PFSK-1 (cell line): ENCODE results near the gene NPEPPS.
A peak's percentile ranks its signal among the peaks of the same experiment; 100 is the strongest.

Experiments used
- FOXP2 ChIP-seq: optimal IDR thresholded peaks from 2 replicates; pipeline ENCODE3; 2011; ENCODE audit warnings: borderline replicate concordance, control low read depth, inconsistent platforms; ENCODE audit not compliant: insufficient read depth; ENCODE audit errors: extremely low read length, extremely low read depth
- POLR2AphosphoS5 ChIP-seq: IDR thresholded peaks from 2 replicates; pipeline ENCODE4 v1.6.1; 2012; ENCODE audit warnings: low read depth, mild to moderate bottlenecking, control low read depth, low read length, moderate library complexity
- REST ChIP-seq, 2 experiments: IDR thresholded peaks; 2 replicates each; pipeline versions ENCODE4 v1.6.1 to v1.8.0; 2011 to 2012; ENCODE audit warnings: low read depth in 2 of 2, low read length in 2 of 2, control low read depth in 1 of 2, inconsistent platforms in 1 of 2, mild to moderate bottlenecking in 1 of 2, moderate library complexity in 1 of 2; ENCODE audit not compliant: insufficient read depth in 1 of 2
- SIN3A ChIP-seq: IDR thresholded peaks from 2 replicates; pipeline ENCODE4 v1.6.1; 2012; ENCODE audit warnings: mild to moderate bottlenecking, low read length, moderate library complexity, borderline replicate concordance; ENCODE audit not compliant: insufficient read depth
- TAF1 ChIP-seq: IDR thresholded peaks from 2 replicates; pipeline ENCODE4 v1.6.1; 2012; ENCODE audit warnings: low read length, control low read depth, borderline replicate concordance; ENCODE audit not compliant: insufficient read depth

Gene NPEPPS

GRCh38 chr17:47644324-47644723 is 113.4 kb downstream of the NPEPPS start:
- TF ChIP-seq TAF1 = no peak
- no peak for TF ChIP-seq REST (IDR thresholded peaks at IDR 0.05; ENCODE audit: insufficient read depth in 1 of 2, low read depth in 2 of 2, low read length in 2 of 2)
- no peak for TF ChIP-seq SIN3A
- TF ChIP-seq FOXP2 = no peak
- TF ChIP-seq POLR2AphosphoS5 = no peak

GRCh38 chr17:47649153-47649971 is 118.5 kb downstream of the NPEPPS start, which contains the start of gene KPNB1:
KPNB1 (plus strand) TSS chr17:47649919; CDS start chr17:47650245, 326 bp downstream.
- TF ChIP-seq POLR2AphosphoS5 = peak; percentile 83
- peak; percentile 80; the same call in 1 of the 2 replicates for TF ChIP-seq SIN3A
- peak; percentile 89; the same call in 1 of the 2 replicates for TF ChIP-seq TAF1
- peak in 1 of 2 experiments; percentile 46; a peak in 2 of 4 replicates for TF ChIP-seq REST (IDR thresholded peaks at IDR 0.05; ENCODE audit: insufficient read depth in 1 of 2, low read depth in 2 of 2, low read length in 2 of 2)
- TF ChIP-seq FOXP2 = peak; percentile 96

GRCh38 chr17:47649972-47650524 is 119.1 kb downstream of the NPEPPS start:
- 0 out of 4 replicates have a peak, but pooled peaks of 1 of the 2 experiments have one; percentile 33 for TF ChIP-seq REST (IDR thresholded peaks at IDR 0.05; ENCODE audit: insufficient read depth in 1 of 2, low read depth in 2 of 2, low read length in 2 of 2)
- TF ChIP-seq POLR2AphosphoS5 = peak; percentile 91; the same call in 1 of the 2 replicates
- TF ChIP-seq SIN3A = peak; percentile 3; the same call in 1 of the 2 replicates
- TF ChIP-seq TAF1 = no peak
- no peak for TF ChIP-seq FOXP2

GRCh38 chr17:47650525-47651522 is 119.9 kb downstream of the NPEPPS start:
- TF ChIP-seq TAF1 (peak; percentile 74; the same call in 1 of the 2 replicates), FOXP2 (peak; percentile 71), REST (IDR thresholded peaks at IDR 0.05; ENCODE audit: insufficient read depth in 1 of 2, low read depth in 2 of 2, low read length in 2 of 2) (peak in 1 of 2 experiments; percentile 52; a peak in 2 of 4 replicates), POLR2AphosphoS5 (peak; percentile 81), SIN3A (peak; percentile 31; the same call in 1 of the 2 replicates)
